ENCODE results near the gene LKAAEAR1. TPM values are rescaled to one million over a fixed set of nuclear protein-coding genes. Genes with fewer than 3 reads are reported as not detected.
A peak's percentile ranks its signal among the peaks of the same experiment; 100 is the strongest.
"Not testable (repeated sequence)": the region's sequence is repeated elsewhere in the genome, so short reads cannot be mapped to it uniquely, and the experiment has no call there.

The LKAAEAR1 gene
- total RNA-seq, 1 donor from 2014 or later: not detected

- Mint-ChIP-seq H3K4me3 (ENCODE audit: low read depth) (no peak overlapping the region), H3K36me3 (ENCODE audit: insufficient read depth) (peaks cover 2% of the 10 kb centered on the region), H3K9me3 (ENCODE audit: low read depth) (peaks cover 5% of the 10 kb centered on the region), H3K27me3 (peaks cover 29% of the 10 kb centered on the region), H3K4me1 (ENCODE audit: low read depth) (peaks cover 6% of the 10 kb centered on the region), H3K27ac (peak overlapping the region; percentile 71)
- no peak for DNase-seq (ENCODE audit: low spot score, unreplicated experiment)
- TF ChIP-seq, protein P1, sequence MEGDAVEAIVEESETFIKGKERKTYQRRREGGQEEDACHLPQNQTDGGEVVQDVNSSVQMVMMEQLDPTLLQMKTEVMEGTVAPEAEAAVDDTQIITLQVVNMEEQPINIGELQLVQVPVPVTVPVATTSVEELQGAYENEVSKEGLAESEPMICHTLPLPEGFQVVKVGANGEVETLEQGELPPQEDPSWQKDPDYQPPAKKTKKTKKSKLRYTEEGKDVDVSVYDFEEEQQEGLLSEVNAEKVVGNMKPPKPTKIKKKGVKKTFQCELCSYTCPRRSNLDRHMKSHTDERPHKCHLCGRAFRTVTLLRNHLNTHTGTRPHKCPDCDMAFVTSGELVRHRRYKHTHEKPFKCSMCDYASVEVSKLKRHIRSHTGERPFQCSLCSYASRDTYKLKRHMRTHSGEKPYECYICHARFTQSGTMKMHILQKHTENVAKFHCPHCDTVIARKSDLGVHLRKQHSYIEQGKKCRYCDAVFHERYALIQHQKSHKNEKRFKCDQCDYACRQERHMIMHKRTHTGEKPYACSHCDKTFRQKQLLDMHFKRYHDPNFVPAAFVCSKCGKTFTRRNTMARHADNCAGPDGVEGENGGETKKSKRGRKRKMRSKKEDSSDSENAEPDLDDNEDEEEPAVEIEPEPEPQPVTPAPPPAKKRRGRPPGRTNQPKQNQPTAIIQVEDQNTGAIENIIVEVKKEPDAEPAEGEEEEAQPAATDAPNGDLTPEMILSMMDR (IDR thresholded peaks at IDR 0.05; ENCODE audit: unreplicated experiment): no peak
Observed at GRCh38 chr20:64093013-64093503, 8.9 kb upstream of the LKAAEAR1 start.

- TF ChIP-seq, protein P1 (IDR thresholded peaks at IDR 0.05; ENCODE audit: unreplicated experiment): no peak
- no peak overlapping the region for H3K4me3 Mint-ChIP-seq (ENCODE audit: low read depth)
- peaks cover 5% of the 10 kb centered on the region for H3K9me3 Mint-ChIP-seq (ENCODE audit: low read depth)
- no peak for DNase-seq (ENCODE audit: low spot score, unreplicated experiment)
- peaks cover 33% of the 10 kb centered on the region for H3K27me3 Mint-ChIP-seq
- H3K36me3 Mint-ChIP-seq (ENCODE audit: insufficient read depth): peaks cover 2% of the 10 kb centered on the region
- H3K27ac Mint-ChIP-seq: no peak overlapping the region
- peaks cover 6% of the 10 kb centered on the region for H3K4me1 Mint-ChIP-seq (ENCODE audit: low read depth)
Observed at GRCh38 chr20:64092258-64093012, 8.2 kb upstream of the LKAAEAR1 start.

GRCh38 chr20:64091770-64092169 is 7.6 kb upstream of the LKAAEAR1 start:
- H3K27ac Mint-ChIP-seq: no peak overlapping the region
- H3K9me3 Mint-ChIP-seq (ENCODE audit: low read depth): peaks cover 2% of the 10 kb centered on the region
- peaks cover under 1% of the 10 kb centered on the region for H3K36me3 Mint-ChIP-seq (ENCODE audit: insufficient read depth)
- no peak for DNase-seq (ENCODE audit: low spot score, unreplicated experiment)
- peaks cover 6% of the 10 kb centered on the region for H3K4me1 Mint-ChIP-seq (ENCODE audit: low read depth)
- H3K27me3 Mint-ChIP-seq: peaks cover 33% of the 10 kb centered on the region
- H3K4me3 Mint-ChIP-seq (ENCODE audit: low read depth): no peak overlapping the region
- TF ChIP-seq, protein P1 (IDR thresholded peaks at IDR 0.05; ENCODE audit: unreplicated experiment): no peak

GRCh38 chr20:64091340-64091739 is 7.1 kb upstream of the LKAAEAR1 start:
- Mint-ChIP-seq H3K36me3 (ENCODE audit: insufficient read depth) (no peaks in the 10 kb centered on the region), H3K27ac (no peak overlapping the region), H3K4me3 (ENCODE audit: low read depth) (no peak overlapping the region), H3K27me3 (peaks cover 38% of the 10 kb centered on the region), H3K4me1 (ENCODE audit: low read depth) (peaks cover 6% of the 10 kb centered on the region), H3K9me3 (ENCODE audit: low read depth) (no peaks in the 10 kb centered on the region)
- TF ChIP-seq, protein P1 (IDR thresholded peaks at IDR 0.05; ENCODE audit: unreplicated experiment): no peak
- no peak for DNase-seq (ENCODE audit: low spot score, unreplicated experiment)

- H3K27me3 Mint-ChIP-seq: peaks cover 50% of the 10 kb centered on the region
- DNase-seq (ENCODE audit: low spot score, unreplicated experiment): no peak
- H3K36me3 Mint-ChIP-seq (ENCODE audit: insufficient read depth): no peaks in the 10 kb centered on the region
- TF ChIP-seq, protein P1 (IDR thresholded peaks at IDR 0.05; ENCODE audit: unreplicated experiment): no peak
- no peak overlapping the region for H3K4me3 Mint-ChIP-seq (ENCODE audit: low read depth)
- peaks cover 6% of the 10 kb centered on the region for H3K4me1 Mint-ChIP-seq (ENCODE audit: low read depth)
- no peaks in the 10 kb centered on the region for H3K9me3 Mint-ChIP-seq (ENCODE audit: low read depth)
- H3K27ac Mint-ChIP-seq: peak overlapping the region; percentile 84
Observed at GRCh38 chr20:64090165-64090564, 6.0 kb upstream of the LKAAEAR1 start.

DNA sequence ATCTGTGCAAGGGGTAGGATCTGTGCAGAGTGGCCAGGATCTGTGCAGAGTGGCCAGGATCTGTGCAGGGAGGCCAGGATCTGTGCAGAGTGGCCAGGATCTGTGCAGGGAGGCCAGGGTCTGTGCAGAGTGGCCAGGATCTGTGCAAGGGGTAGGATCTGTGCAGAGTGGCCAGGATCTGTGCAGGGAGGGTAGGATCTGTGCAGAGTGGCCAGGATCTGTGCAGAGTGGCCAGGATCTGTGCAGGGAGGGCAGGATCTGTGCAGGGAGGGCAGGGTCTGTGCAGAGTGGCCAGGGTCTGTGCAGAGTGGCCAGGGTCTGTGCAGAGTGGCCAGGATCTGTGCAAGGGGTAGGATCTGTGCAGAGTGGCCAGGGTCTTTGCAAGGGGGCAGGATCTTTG is 4.4 kb upstream of the LKAAEAR1 start:
- not testable (repeated sequence) for H3K27ac Mint-ChIP-seq; H3K9me3 Mint-ChIP-seq (ENCODE audit: low read depth); H3K4me1 Mint-ChIP-seq (ENCODE audit: low read depth); DNase-seq (ENCODE audit: low spot score, unreplicated experiment); H3K4me3 Mint-ChIP-seq (ENCODE audit: low read depth); H3K36me3 Mint-ChIP-seq (ENCODE audit: insufficient read depth)
- H3K27me3 Mint-ChIP-seq: peaks cover 58% of the 10 kb centered on the region

DNA sequence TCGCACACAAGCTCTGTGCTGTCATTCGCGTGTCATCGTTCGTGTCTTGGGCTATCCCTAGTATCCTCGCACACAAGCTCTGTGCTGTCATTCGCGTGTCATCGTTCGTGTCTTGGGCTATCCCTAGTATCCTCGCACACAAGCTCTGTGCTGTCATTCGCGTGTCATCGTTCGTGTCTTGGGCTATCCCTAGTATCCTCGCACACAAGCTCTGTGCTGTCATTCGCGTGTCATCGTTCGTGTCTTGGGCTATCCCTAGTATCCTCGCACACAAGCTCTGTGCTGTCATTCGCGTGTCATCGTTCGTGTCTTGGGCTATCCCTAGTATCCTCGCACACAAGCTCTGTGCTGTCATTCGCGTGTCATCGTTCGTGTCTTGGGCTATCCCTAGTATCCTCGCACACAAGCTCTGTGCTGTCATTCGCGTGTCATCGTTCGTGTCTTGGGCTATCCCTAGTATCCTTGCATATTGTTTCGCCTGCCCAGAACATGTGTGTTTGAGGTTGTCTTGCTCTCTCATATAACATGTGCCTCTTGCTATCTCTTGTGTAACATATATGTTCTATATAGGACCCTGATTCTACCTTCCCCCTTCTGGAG is 3.1 kb upstream of the LKAAEAR1 start:
- not testable (repeated sequence) for H3K9me3 Mint-ChIP-seq (ENCODE audit: low read depth); DNase-seq (ENCODE audit: low spot score, unreplicated experiment); H3K27ac Mint-ChIP-seq; H3K4me3 Mint-ChIP-seq (ENCODE audit: low read depth); H3K4me1 Mint-ChIP-seq (ENCODE audit: low read depth); H3K36me3 Mint-ChIP-seq (ENCODE audit: insufficient read depth)
- peaks cover 63% of the 10 kb centered on the region for H3K27me3 Mint-ChIP-seq
